GM12891 (cell line): ENCODE data around the gene RASA3.
A peak's percentile ranks its signal among the peaks of the same experiment; 100 is the strongest.
"Not testable (repeated sequence)": the region's sequence is repeated elsewhere in the genome, so short reads cannot be mapped to it uniquely, and the experiment has no call there.

ENCODE experiments used
- DNase-seq: peaks from one replicate; pipeline ENCODE4 v3.0.0; 2011; ENCODE audit warnings: low spot score; ENCODE audit not compliant: insufficient read length
- FAIRE-seq: peaks from 2 replicates; lab custom pipeline; 2011; peaks lifted over from hg19 to GRCh38; lab: Jason Lieb, UNC
- PAX5 ChIP-seq: IDR thresholded peaks from 2 replicates; pipeline ENCODE4 v1.6.1; 2011; ENCODE audit warnings: low read length, moderate library complexity, mild to moderate bottlenecking; ENCODE audit not compliant: insufficient read depth, severe bottlenecking
- POLR2A ChIP-seq: IDR thresholded peaks from 2 replicates; pipeline ENCODE4 v1.6.1; 2011; ENCODE audit warnings: low read depth, low read length, control low read depth
- POLR2AphosphoS5 ChIP-seq: IDR thresholded peaks from 2 replicates; pipeline ENCODE4 v1.6.1; 2011; ENCODE audit warnings: low read depth, low read length, control low read depth
- POU2F2 ChIP-seq: IDR thresholded peaks from 2 replicates; pipeline ENCODE4 v1.6.1; 2011; ENCODE audit warnings: low read depth, mild to moderate bottlenecking, control low read depth, low read length, moderate library complexity
- SPI1 ChIP-seq: IDR thresholded peaks from 2 replicates; pipeline ENCODE4 v1.6.1; 2011; ENCODE audit warnings: low read depth, low read length, control low read depth
- TAF1 ChIP-seq: IDR thresholded peaks from 2 replicates; pipeline ENCODE4 v1.6.1; 2011; ENCODE audit warnings: low read depth, low read length, control low read depth

Gene RASA3

GRCh38 chr13:114155926-114156883 is 23.8 kb upstream of the RASA3 start:
- DNase-seq (no peak), FAIRE-seq (no peak)
- TF ChIP-seq PAX5 (no peak), POLR2AphosphoS5 (no peak), SPI1 (no peak), TAF1 (no peak), POLR2A (no peak), POU2F2 (no peak)

- FAIRE-seq (no peak), DNase-seq (no peak)
- TF ChIP-seq PAX5, result no peak
- no peak for TF ChIP-seq SPI1
- no peak for TF ChIP-seq POU2F2
These were observed 22.9 kb upstream of the RASA3 start for GRCh38 chr13:114155320-114155719.

- no peak for FAIRE-seq
- no peak for TF ChIP-seq PAX5
- no peak for TF ChIP-seq TAF1
- no peak for TF ChIP-seq POLR2AphosphoS5
- no peak for TF ChIP-seq POLR2A
- no peak for TF ChIP-seq POU2F2
- TF ChIP-seq SPI1, result no peak
- DNase-seq, result no peak
These were observed 22.1 kb upstream of the RASA3 start for GRCh38 chr13:114154476-114154875.

DNA sequence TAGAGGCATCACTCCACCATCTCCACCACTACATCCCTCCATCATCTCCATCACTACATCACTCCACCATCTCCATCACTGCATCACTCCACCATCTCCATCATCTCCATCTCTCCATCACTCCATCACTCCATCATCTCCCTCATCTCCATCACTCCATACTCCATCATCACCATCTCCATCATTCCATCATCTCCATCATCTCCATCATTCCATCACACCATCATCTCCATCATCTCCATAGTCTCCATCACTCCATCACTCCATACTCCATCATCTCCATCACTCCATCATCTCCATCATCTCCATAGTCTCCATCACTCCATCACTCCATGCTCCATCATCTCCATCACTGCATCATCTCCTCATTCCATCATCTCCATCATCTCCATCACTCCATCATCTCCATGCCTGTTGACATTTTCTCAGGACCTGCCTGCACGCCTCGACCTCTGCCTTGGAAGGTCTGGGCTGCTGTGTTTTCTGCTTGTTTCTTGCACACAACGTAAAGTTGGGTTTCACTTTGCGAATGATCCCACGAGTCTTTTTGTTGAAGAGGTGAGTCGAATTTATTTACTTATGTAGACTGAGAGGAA is 21.2 kb upstream of the RASA3 start:
- peak; percentile 38 for FAIRE-seq
- TF ChIP-seq PAX5 (no peak), TAF1 (no peak), SPI1 (no peak), POLR2AphosphoS5 (no peak), POLR2A (no peak), POU2F2 (no peak)
- DNase-seq, result no peak

GRCh38 chr13:114152831-114153371 is 20.5 kb upstream of the RASA3 start:
- DNase-seq, result no peak
- no peak for FAIRE-seq
- TF ChIP-seq SPI1 (no peak), PAX5 (no peak), POU2F2 (no peak), POLR2A (no peak), POLR2AphosphoS5 (no peak), TAF1 (no peak)

DNA sequence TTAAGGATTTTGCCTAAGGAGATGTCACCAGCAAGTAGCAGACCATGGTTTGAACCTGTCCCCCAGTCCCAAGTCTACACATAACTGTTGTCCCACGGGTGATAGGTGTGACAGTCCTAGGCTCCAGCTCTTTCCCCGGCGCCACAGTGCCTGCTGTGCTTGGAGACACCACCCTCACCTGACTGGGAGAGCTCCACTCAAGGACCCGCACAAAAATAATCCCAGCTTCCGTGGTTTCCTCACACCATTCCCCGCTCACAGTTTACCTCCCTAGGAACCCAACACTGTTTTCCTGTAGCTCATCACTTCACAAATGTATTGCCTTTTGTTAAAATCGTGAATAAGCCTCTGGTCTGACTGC is 19.8 kb upstream of the RASA3 start:
- DNase-seq (no peak), FAIRE-seq (no peak)
- TF ChIP-seq SPI1 (no peak), POLR2AphosphoS5 (no peak), TAF1 (no peak), POLR2A (no peak), POU2F2 (no peak), PAX5 (no peak)

GRCh38 chr13:114151565-114152284 is 19.3 kb upstream of the RASA3 start:
- no peak for FAIRE-seq
- no peak for DNase-seq
- TF ChIP-seq SPI1, result no peak
- no peak for TF ChIP-seq POLR2A
- no peak for TF ChIP-seq POLR2AphosphoS5
- TF ChIP-seq POU2F2, result no peak
- no peak for TF ChIP-seq PAX5
- TF ChIP-seq TAF1, result no peak

DNA sequence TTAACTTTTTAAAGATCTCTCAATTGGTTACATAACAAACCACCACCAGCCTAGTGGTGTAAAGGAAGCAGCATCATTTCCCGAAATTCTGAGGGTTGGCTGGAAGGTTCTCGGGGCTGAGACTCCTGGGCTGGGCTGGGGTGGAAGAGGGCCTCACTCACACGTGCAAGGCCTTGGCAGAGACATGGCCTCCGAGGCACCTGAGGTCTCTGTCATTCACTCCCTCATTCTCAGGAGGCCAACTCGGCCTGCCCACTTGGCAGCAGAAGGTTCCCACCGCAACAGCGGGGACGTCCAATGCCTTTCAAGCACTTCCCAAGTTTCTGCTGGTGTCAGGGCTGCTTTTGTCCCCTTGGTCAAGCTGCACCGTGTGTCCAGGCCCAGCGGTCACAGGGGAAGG is 18.6 kb upstream of the RASA3 start:
- TF ChIP-seq SPI1 (no peak), POU2F2 (no peak), TAF1 (no peak), POLR2A (no peak), POLR2AphosphoS5 (no peak)
- FAIRE-seq (no peak), DNase-seq (no peak)

DNA sequence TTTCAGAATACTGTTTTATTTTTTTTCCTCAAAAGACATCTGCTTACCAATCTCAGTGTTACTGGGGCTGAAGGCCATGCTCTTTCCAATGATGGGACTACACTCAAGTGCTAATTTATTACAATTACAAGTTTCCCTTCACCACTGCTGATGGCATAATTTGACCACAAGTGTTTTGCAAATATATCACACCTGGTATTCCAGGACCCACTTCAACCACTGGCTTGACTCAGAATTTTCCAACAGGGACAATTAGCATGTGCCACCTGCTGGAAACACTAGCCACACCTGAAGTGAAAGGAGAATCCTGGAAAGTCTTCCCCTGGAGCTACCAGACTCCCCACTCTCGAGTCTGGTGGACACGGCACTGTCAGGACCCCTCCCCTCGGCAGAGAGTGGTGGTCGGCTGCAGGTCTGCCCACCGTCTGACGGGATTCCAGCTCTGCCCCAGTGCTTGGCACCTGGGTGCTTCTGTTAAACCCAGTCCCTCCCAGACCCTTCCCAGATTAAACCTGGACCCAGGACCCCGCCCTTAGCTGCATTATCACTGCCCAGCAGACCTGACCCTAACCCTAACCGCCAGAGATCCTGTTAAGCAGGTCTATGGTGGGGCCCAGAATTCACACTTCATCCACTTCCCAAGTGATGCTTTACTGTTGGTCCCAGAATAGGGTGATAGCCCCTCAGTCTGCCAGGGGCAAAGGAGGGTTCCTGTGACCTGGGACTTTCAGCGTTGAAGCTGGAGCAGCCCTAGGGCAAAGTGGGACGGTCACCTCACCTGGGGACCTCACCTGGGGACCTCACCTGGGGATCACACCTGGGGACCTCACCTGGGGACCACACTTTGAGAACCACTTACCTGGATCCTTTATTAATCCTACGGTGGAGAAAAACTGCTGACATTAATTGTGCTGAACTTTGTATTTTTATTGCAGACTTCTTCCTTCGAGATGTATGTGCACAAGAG is 17.6 kb upstream of the RASA3 start:
- TF ChIP-seq PAX5, result no peak
- no peak for TF ChIP-seq TAF1
- no peak for TF ChIP-seq POLR2AphosphoS5
- TF ChIP-seq POU2F2, result no peak
- no peak for TF ChIP-seq SPI1
- no peak for TF ChIP-seq POLR2A
- FAIRE-seq, result no peak
- no peak for DNase-seq

GRCh38 chr13:114148886-114149285 is 16.5 kb upstream of the RASA3 start:
- DNase-seq, FAIRE-seq: not testable (repeated sequence)
